Measurements from ENCODE around the gene ZDHHC11.
"Not testable (repeated sequence)": the region's sequence is repeated elsewhere in the genome, so short reads cannot be mapped to it uniquely, and the experiment has no call there.

The ZDHHC11 gene

GRCh38 chr5:858726-859125 is 7.9 kb upstream of the ZDHHC11 start:
- TF ChIP-seq CTCF (IDR thresholded peaks at IDR 0.05; ENCODE audit: low read depth, low read length): no peak
- Histone ChIP-seq H3K4me1 (peaks cover 8% of the 10 kb centered on the region; the same call in 1 of the 2 replicates), H3K27me3 (no peaks in the 10 kb centered on the region), H3K4me3 (ENCODE audit: low read depth, low read length) (no peak overlapping the region), H3K36me3 (peaks cover 15% of the 10 kb centered on the region), H3K9me3 (no peaks in the 10 kb centered on the region)
- no peak for DNase-seq

GRCh38 chr5:856531-857425 is 6.0 kb upstream of the ZDHHC11 start:
- no peak for TF ChIP-seq CTCF (IDR thresholded peaks at IDR 0.05; ENCODE audit: low read depth, low read length)
- DNase-seq: peak; percentile 11
- H3K9me3 ChIP-seq: no peaks in the 10 kb centered on the region
- no peaks in the 10 kb centered on the region; the same call in 1 of the 2 replicates for H3K36me3 ChIP-seq
- H3K4me3 ChIP-seq (ENCODE audit: low read depth, low read length): no peak overlapping the region
- H3K4me1 ChIP-seq: peaks cover 5% of the 10 kb centered on the region; the same call in 1 of the 2 replicates
- peaks cover 8% of the 10 kb centered on the region for H3K27me3 ChIP-seq

- Histone ChIP-seq H3K36me3 (no peaks in the 10 kb centered on the region), H3K9me3 (no peaks in the 10 kb centered on the region), H3K27me3 (peaks cover 16% of the 10 kb centered on the region), H3K4me3 (ENCODE audit: low read depth, low read length) (no peak overlapping the region), H3K4me1 (peaks cover 6% of the 10 kb centered on the region)
- no peak for DNase-seq
- TF ChIP-seq CTCF (IDR thresholded peaks at IDR 0.05; ENCODE audit: low read depth, low read length): no peak
Measured at GRCh38 chr5:855771-856530, 5.2 kb upstream of the ZDHHC11 start.

- DNase-seq: no peak
- no peaks in the 10 kb centered on the region for H3K9me3 ChIP-seq
- H3K27me3 ChIP-seq: peaks cover 19% of the 10 kb centered on the region
- H3K4me3 ChIP-seq (ENCODE audit: low read depth, low read length): no peak overlapping the region
- H3K4me1 ChIP-seq: peaks cover 10% of the 10 kb centered on the region
- no peaks in the 10 kb centered on the region for H3K36me3 ChIP-seq
- no peak for TF ChIP-seq CTCF (IDR thresholded peaks at IDR 0.05; ENCODE audit: low read depth, low read length)
Measured at GRCh38 chr5:854966-855743, 4.4 kb upstream of the ZDHHC11 start.

GRCh38 chr5:854217-854616 is 3.4 kb upstream of the ZDHHC11 start:
- no peaks in the 10 kb centered on the region for H3K9me3 ChIP-seq
- no peak overlapping the region for H3K4me3 ChIP-seq (ENCODE audit: low read depth, low read length)
- no peak for TF ChIP-seq CTCF (IDR thresholded peaks at IDR 0.05; ENCODE audit: low read depth, low read length)
- peaks cover 19% of the 10 kb centered on the region for H3K27me3 ChIP-seq
- no peaks in the 10 kb centered on the region for H3K36me3 ChIP-seq
- peaks cover 12% of the 10 kb centered on the region for H3K4me1 ChIP-seq
- DNase-seq: no peak

GRCh38 chr5:853416-854090 is 2.8 kb upstream of the ZDHHC11 start:
- not testable (repeated sequence) for DNase-seq; H3K9me3 ChIP-seq; H3K36me3 ChIP-seq; H3K4me3 ChIP-seq (ENCODE audit: low read depth, low read length)
- Histone ChIP-seq H3K27me3 (peaks cover 19% of the 10 kb centered on the region), H3K4me1 (peaks cover 12% of the 10 kb centered on the region)

Measured in BE2C (cell line).